ENCODE measurements around the gene FRMD4B. TPM values are rescaled to one million over a fixed set of nuclear protein-coding genes. Genes with fewer than 3 reads are reported as not detected.

Gene FRMD4B
- total RNA-seq, 1 experiment from 2014 or later: 0.90 TPM

- ChIA-PET POLR2A (no interaction called here), CTCF (no interaction called here)
- Histone ChIP-seq H3K27me3 (ENCODE audit: control insufficient read depth, insufficient read depth, low read length) (no peaks in the 10 kb centered on the region), H3K4me3 (ENCODE audit: low read depth in 2 of 2, low read length in 2 of 2) (no peak overlapping the region), H3K4me1 (ENCODE audit: control insufficient read depth, insufficient read depth, low read length) (no peaks in the 10 kb centered on the region), H3K9me3 (ENCODE audit: control insufficient read depth, insufficient read depth, low read depth, low read length) (no peaks in the 10 kb centered on the region), H3K36me3 (ENCODE audit: control insufficient read depth, insufficient read depth, low read length) (no peaks in the 10 kb centered on the region), H3K27ac (ENCODE audit: low read length) (no peak overlapping the region)
- in situ Hi-C loops (cut with HindIII; ENCODE audit: low pct_unique_long_range_greater_than_20kb, low sequenced_read_pairs): no loop called here
- BruUV-seq (replicated peaks): no TSS peak
- TF ChIP-seq, protein P1, sequence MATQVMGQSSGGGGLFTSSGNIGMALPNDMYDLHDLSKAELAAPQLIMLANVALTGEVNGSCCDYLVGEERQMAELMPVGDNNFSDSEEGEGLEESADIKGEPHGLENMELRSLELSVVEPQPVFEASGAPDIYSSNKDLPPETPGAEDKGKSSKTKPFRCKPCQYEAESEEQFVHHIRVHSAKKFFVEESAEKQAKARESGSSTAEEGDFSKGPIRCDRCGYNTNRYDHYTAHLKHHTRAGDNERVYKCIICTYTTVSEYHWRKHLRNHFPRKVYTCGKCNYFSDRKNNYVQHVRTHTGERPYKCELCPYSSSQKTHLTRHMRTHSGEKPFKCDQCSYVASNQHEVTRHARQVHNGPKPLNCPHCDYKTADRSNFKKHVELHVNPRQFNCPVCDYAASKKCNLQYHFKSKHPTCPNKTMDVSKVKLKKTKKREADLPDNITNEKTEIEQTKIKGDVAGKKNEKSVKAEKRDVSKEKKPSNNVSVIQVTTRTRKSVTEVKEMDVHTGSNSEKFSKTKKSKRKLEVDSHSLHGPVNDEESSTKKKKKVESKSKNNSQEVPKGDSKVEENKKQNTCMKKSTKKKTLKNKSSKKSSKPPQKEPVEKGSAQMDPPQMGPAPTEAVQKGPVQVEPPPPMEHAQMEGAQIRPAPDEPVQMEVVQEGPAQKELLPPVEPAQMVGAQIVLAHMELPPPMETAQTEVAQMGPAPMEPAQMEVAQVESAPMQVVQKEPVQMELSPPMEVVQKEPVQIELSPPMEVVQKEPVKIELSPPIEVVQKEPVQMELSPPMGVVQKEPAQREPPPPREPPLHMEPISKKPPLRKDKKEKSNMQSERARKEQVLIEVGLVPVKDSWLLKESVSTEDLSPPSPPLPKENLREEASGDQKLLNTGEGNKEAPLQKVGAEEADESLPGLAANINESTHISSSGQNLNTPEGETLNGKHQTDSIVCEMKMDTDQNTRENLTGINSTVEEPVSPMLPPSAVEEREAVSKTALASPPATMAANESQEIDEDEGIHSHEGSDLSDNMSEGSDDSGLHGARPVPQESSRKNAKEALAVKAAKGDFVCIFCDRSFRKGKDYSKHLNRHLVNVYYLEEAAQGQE (IDR thresholded peaks at IDR 0.05; ENCODE audit: insufficient read depth in 1 of 2, low read depth in 2 of 2, low read length in 1 of 2): no peak
- TF ChIP-seq POLR2AphosphoS5 (IDR thresholded peaks at IDR 0.05; ENCODE audit: low read depth, low read length) (no peak), CTCF (IDR thresholded peaks at IDR 0.05) (no peak), TCF7L2 (IDR thresholded peaks at IDR 0.05; ENCODE audit: low read depth, low read length) (no peak), SIN3A (IDR thresholded peaks at IDR 0.05; ENCODE audit: borderline replicate concordance, insufficient read depth, low read depth, low read length) (no peak)
- intact Hi-C loops (cut with micrococcal nuclease; ENCODE audit: unreplicated experiment): no loop called here
- ATAC-seq: no peak
- DNase-seq (ENCODE audit: low read depth, low spot score): no peak
Observed at GRCh38 chr3:69403454-69403853, 17.6 kb upstream of the FRMD4B start.

DNA sequence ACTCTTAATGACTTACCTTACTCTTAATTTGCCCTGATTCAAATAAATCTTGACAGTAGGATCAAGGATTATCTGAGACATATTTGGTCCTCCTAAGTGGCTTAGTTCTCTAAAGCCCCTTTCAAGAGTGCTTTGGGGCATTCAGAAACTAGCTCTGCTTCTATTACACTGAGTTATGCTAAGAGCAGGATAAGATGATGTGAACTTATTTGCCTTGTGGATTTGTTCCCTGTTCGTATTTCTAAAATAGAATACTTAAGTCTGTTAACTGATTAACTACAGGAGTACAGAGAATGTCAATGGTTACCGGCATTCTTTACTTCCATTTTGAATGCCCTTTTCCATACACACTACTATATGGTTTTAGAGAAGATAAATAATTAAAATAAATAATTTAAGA is 14.8 kb upstream of the FRMD4B start:
- Histone ChIP-seq H3K4me1 (ENCODE audit: control insufficient read depth, insufficient read depth, low read length) (no peaks in the 10 kb centered on the region), H3K36me3 (ENCODE audit: control insufficient read depth, insufficient read depth, low read length) (no peaks in the 10 kb centered on the region), H3K27me3 (ENCODE audit: control insufficient read depth, insufficient read depth, low read length) (no peaks in the 10 kb centered on the region), H3K27ac (ENCODE audit: low read length) (no peak overlapping the region), H3K4me3 (ENCODE audit: low read depth in 2 of 2, low read length in 2 of 2) (no peak overlapping the region), H3K9me3 (ENCODE audit: control insufficient read depth, insufficient read depth, low read depth, low read length) (no peaks in the 10 kb centered on the region)
- no TSS peak for BruUV-seq (replicated peaks)
- no peak for DNase-seq (ENCODE audit: low read depth, low spot score)
- CTCF ChIA-PET: no interaction called here
- no peak for TF ChIP-seq SIN3A (IDR thresholded peaks at IDR 0.05; ENCODE audit: borderline replicate concordance, insufficient read depth, low read depth, low read length)
- TF ChIP-seq POLR2AphosphoS5 (IDR thresholded peaks at IDR 0.05; ENCODE audit: low read depth, low read length): no peak
- no peak for TF ChIP-seq TCF7L2 (IDR thresholded peaks at IDR 0.05; ENCODE audit: low read depth, low read length)
- TF ChIP-seq, protein P1 (IDR thresholded peaks at IDR 0.05; ENCODE audit: insufficient read depth in 1 of 2, low read depth in 2 of 2, low read length in 1 of 2): no peak
- TF ChIP-seq CTCF (IDR thresholded peaks at IDR 0.05): no peak
- POLR2A ChIA-PET: no interaction called here
- ATAC-seq: no peak
- intact Hi-C loops (cut with micrococcal nuclease; ENCODE audit: unreplicated experiment) (no loop called here), in situ Hi-C loops (cut with HindIII; ENCODE audit: low pct_unique_long_range_greater_than_20kb, low sequenced_read_pairs) (no loop called here)
